Stimulated activated CD4-positive, alpha-beta T cell treated with anti-CD3 and anti-CD28 coated beads, Interleukin-4, amount 100 ng/mL, for 48 hours (primary cell): ENCODE data around the gene ACSS3.
"Not testable (repeated sequence)": the region's sequence is repeated elsewhere in the genome, so short reads cannot be mapped to it uniquely, and the experiment has no call there.

Experiments used
- DNase-seq, 2 donors: peaks; one replicate each; pipeline ENCODE4 v3.0.0-alpha.2; 2020; ENCODE audit warnings: low read depth in 2 of 2

The ACSS3 gene

DNA sequence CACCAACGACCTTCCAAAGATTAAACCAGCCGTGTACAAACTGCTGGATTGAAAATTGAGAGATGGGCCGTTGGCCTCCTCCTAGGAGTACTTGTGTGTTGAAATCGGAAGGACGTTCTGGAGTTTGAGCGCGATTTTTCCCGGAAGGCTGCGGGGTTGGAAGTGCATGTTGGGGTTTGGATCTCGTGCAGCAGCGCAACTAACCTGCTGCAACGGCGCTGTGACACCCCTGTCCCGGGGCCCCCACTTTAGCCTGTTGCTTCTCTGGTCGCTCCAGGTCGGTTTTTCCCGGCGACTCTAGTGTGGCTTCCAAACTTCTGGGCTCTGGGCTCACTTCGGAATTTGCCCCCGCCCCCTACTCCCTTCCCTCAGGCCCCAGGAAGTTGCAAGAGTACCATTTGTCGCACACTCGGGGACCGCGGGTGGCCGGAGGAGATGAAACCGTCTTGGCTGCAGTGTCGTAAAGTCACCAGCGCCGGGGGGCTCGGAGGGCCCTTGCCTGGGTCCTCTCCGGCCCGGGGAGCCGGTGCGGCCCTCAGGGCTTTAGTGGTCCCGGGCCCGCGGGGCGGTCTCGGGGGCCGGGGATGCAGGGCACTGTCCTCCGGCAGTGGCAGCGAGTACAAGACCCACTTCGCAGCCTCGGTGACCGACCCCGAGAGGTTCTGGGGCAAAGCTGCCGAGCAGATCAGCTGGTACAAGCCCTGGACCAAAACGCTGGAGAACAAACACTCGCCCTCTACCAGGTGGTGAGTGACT lies at the start of gene ACSS3:
Gene ACSS3, plus strand, starts transcription at position 394 of the 756 bp plus-strand sequence. Its CDS starts 42 bp downstream, at position 436.
- DNase-seq, result no peak

- DNase-seq, result no peak
Observed at GRCh38 chr12:81034926-81035325, 43.0 kb upstream of the ACSS3 start.

DNA sequence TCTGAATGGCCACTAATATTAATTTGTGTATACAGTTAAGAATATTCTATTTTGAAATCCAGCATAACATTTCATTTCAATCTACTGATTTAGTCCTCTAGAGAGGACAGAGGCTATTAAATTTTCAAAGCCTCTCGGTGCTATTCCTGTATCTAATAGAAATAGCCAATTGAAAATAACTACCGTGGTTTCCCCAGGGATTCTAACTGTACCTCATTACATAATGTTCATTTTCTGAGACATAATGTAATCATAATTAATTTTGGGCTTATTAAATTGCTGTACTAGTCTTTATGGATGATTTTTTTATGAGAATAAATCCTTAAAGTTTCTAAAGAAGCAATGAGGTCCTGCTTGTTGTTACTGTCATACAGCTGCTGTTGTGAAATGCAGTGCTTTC lies 38.6 kb upstream of the ACSS3 start:
- no peak for DNase-seq

- no peak for DNase-seq
Observed at GRCh38 chr12:81043979-81044740, 33.7 kb upstream of the ACSS3 start.

GRCh38 chr12:81064971-81065370 lies 12.9 kb upstream of the ACSS3 start:
- DNase-seq, result not testable (repeated sequence)

GRCh38 chr12:81070846-81071245 lies 7.0 kb upstream of the ACSS3 start:
- DNase-seq, result no peak

DNA sequence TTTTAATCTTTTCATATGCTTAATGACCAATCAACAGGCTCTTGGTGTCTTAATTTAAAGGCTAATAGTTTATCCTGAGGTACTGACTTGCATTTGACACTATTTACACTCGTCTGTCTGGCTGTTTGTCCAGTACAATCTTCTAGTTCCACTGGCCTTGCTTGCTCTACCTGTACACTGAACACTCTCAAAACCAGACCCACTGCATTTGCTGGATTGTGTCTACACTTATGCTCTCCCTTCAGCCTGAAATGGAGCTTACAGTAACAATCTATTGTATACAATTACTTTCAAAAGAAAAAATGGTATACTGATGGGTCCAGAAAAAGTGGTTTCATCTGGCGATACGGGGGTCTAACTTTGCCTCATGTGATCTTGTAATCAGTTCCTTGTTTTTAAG lies 2.3 kb upstream of the ACSS3 start:
- DNase-seq, result no peak

- no peak for DNase-seq
Observed at GRCh38 chr12:81077329-81077685, 572 bp upstream of the ACSS3 start.

DNA sequence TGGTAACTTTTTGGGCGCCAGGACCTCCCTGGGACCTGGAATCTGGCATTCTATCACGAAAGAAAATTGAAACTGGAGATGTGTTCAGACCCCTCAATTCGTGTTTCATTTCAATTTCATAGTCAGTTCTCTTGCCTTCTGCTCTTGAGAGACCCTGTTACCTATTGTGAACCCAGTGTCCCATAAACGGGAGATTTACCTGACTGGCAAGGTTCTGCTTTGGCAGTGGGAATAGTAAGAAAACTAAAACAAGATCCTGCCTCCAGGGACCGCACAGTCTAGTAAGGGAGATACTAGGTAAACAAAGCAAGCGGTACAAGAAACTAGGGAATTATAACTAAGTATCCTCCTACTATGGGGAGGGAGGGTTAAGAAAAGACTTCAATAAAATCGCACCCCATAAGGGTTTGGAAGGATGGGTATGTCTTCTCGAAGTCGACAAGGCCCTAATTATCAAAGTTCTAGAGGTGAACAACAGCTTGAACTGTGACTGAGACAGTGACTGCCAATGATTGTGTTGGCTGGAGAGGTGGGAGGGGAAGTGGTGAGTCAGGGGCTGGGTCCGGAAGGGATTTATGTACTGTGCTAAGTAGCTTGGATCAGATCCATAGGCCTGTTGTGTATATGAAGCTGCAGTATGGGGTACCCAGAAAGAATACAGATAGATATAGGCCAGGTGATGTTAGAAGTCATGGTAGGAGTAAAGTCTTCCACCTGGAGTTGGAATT lies 754 bp downstream of the ACSS3 start:
- DNase-seq, result no peak

DNA sequence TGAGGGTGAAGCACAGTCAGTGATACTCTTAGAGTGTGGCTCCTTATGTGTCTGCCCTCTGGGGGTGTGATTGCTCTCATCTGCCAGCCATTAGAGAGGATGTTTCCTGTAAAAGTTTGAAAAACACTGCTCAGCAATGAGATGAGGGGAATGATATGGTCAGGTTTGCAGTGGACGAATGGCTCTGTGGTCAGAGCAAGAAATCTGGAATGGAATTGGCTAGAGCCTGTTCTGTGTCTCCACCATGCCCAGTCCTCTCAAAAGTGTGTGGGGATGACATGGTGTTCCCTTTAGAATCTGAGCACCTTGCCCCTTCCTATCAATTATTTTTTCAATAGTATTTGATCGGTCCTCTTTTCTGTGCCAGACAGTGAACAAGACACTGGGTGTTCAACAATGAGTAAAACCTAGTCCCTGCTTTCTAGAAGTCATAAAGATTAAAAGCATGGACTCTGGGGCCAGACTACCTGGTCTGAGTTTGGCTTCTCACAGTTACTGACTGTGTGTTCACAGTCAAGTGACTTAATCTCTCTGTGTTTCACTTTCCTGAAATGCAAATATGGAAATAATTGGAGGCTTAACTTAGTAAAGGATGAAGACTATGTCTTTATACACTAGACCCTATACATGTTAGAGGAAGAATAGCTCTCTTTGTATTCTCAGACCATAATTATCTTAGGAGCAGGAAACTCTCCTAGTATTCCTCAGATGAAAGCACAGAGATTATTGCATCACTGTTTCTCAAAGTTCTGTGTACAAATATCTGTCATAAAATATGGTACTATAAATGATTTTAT lies 1.6 kb downstream of the ACSS3 start:
- DNase-seq, result no peak

DNA sequence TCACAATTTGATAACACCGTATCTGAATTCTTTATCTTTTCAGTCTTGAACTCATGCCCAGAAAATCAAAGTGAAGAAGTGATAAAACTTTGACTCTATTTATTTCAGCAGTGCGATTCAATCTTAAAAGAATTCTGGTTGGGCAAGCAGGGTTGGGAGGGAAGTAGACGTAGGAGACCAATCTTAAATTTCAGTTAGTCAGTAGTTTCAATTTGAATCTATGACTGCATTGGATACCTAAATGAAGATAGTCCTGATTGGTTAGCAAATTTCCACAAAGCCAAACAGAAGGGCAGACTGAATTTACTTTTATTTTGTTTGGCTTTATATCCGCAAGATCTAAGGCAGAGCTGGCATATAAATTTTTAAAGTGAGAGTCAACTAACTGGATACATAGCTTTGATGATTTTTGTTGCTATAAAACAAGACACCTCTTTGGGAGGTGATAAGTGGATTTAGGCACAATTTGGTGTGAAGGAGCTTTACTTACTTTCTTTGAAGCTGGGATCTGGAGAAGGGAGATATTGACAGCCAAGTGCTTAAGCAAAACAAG lies 2.6 kb downstream of the ACSS3 start:
- DNase-seq, result no peak

DNA sequence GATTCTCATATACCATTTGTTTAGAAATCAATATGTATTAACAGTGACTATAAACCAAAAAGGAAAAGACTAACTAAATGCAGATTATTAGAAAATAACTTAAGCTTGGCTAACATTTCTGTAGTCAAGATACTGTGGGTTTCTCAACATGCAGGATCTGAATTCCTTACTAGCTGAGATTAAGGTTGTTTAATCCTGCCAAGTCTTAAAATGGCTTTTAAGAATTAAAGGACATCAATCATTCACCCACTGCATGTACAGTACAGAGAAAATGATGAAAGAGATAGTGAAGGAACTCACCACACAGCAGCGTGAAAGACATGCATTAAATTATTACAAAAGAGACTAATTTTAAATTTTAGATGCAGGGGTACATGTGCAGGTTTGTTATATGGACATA lies 3.8 kb downstream of the ACSS3 start:
- DNase-seq, result no peak

GRCh38 chr12:81083018-81083417 lies 5.1 kb downstream of the ACSS3 start:
- DNase-seq, result no peak

DNA sequence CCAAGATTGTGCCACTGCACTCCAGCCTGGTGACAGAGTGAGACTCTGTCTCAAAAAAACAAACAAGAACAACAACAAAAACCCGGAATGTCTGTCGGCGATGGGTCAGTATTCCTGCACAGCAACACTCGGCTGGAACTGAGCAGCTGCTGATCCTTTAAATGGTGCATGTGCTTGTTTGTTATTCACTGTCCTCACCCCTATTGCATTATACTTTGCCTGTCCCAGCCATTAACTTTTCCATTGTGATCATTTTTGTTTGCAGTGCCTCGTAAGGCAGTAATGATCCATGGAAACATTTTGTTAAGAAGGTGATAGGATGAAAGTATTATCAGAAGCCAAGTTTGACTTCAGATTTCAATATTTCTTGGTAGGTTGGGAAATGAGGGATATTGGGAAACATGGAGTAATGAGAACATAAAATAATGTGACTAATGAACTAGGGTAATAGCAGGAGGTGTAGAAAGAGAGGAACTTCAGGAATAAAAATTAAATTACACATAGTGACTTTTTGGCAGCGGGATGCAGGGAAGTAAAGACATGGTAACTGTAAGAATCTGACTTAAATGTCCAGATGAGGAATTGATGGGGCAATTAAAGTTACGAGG lies 6.1 kb downstream of the ACSS3 start:
- no peak for DNase-seq

- DNase-seq, result no peak
Observed at GRCh38 chr12:81084811-81085350, 7.0 kb downstream of the ACSS3 start.

GRCh38 chr12:81085832-81086231 lies 8.0 kb downstream of the ACSS3 start:
- no peak for DNase-seq

- no peak for DNase-seq
Observed at GRCh38 chr12:81086342-81086741, 8.5 kb downstream of the ACSS3 start.

GRCh38 chr12:81088221-81088620 lies 10.3 kb downstream of the ACSS3 start:
- DNase-seq, result no peak

- no peak for DNase-seq
Observed at GRCh38 chr12:81089412-81089811, 11.5 kb downstream of the ACSS3 start.

- no peak for DNase-seq
Observed at GRCh38 chr12:81092053-81092452, 14.2 kb downstream of the ACSS3 start.
